ENCODE measurements around the gene FCHSD2. TPM values are rescaled to one million over a fixed set of nuclear protein-coding genes. Genes with fewer than 3 reads are reported as not detected.

FCHSD2 gene
- total RNA-seq, 1 experiment from 2014 or later = 7.1 TPM

GRCh38 chr11:72834905-72835304 lies 307.2 kb downstream of the FCHSD2 start:
- Histone ChIP-seq H3K4me3 (ENCODE audit: low read length) (no peak overlapping the region), H2AFZ (ENCODE audit: low read length) (no peak overlapping the region), H3K9me3 (ENCODE audit: low read length) (no peaks in the 10 kb centered on the region), H3K27me3 (ENCODE audit: low read length) (no peaks in the 10 kb centered on the region), H3K4me1 (ENCODE audit: insufficient read depth, low read length) (no peaks in the 10 kb centered on the region), H3K79me2 (ENCODE audit: low read length) (no peaks in the 10 kb centered on the region), H3K9me2 (replicated peaks; ENCODE audit: low read length) (no peaks in the 10 kb centered on the region), H3K27ac (ENCODE audit: low read length) (no peak overlapping the region), H3F3A (ENCODE audit: low read length, unreplicated experiment) (no peaks in the 10 kb centered on the region), H3K4me2 (ENCODE audit: low read length) (no peak overlapping the region), H4K20me1 (ENCODE audit: low read length) (no peaks in the 10 kb centered on the region), H3K36me3 (ENCODE audit: low read depth, low read length) (0 out of 2 replicates have a peak, but pooled peaks cover 9% of the 10 kb centered on the region), H3K9ac (ENCODE audit: low read length) (no peak overlapping the region)
- ATAC-seq = no peak
- BruUV-seq (replicated peaks) = no TSS peak
- ChIA-PET CTCF (no interaction called here), POLR2A (ENCODE audit: unreplicated experiment) (no interaction called here)
- intact Hi-C loops (cut with micrococcal nuclease) = no loop called here
- TF ChIP-seq CTCF (conservative IDR thresholded peaks at IDR 0.05; ENCODE audit: low read depth, low read length) (no peak), EZH2phosphoT487 (IDR thresholded peaks at IDR 0.05; ENCODE audit: borderline replicate concordance, low read length) (no peak), EZH2 (IDR thresholded peaks at IDR 0.05; ENCODE audit: low read length, unreplicated experiment) (no peak)
- DNase-seq = no peak

GRCh38 chr11:72833811-72834493 lies 308.2 kb downstream of the FCHSD2 start:
- no peaks in the 10 kb centered on the region for H3K4me1 ChIP-seq (ENCODE audit: insufficient read depth, low read length)
- 0 out of 2 replicates have a peak, but pooled peaks cover 9% of the 10 kb centered on the region for H3K36me3 ChIP-seq (ENCODE audit: low read depth, low read length)
- H3F3A ChIP-seq (ENCODE audit: low read length, unreplicated experiment) = no peaks in the 10 kb centered on the region
- no peak for TF ChIP-seq EZH2 (IDR thresholded peaks at IDR 0.05; ENCODE audit: low read length, unreplicated experiment)
- no peak for DNase-seq
- H2AFZ ChIP-seq (ENCODE audit: low read length) = no peak overlapping the region
- ChIA-PET POLR2A (ENCODE audit: unreplicated experiment) (no interaction called here), CTCF (no interaction called here)
- no peak for ATAC-seq
- no peaks in the 10 kb centered on the region for H3K27me3 ChIP-seq (ENCODE audit: low read length)
- H4K20me1 ChIP-seq (ENCODE audit: low read length) = no peaks in the 10 kb centered on the region
- no peak overlapping the region for H3K4me3 ChIP-seq (ENCODE audit: low read length)
- intact Hi-C loops (cut with micrococcal nuclease) = no loop called here
- no peaks in the 10 kb centered on the region for H3K9me3 ChIP-seq (ENCODE audit: low read length)
- H3K9ac ChIP-seq (ENCODE audit: low read length) = no peak overlapping the region
- BruUV-seq (replicated peaks) = no TSS peak
- no peaks in the 10 kb centered on the region for H3K79me2 ChIP-seq (ENCODE audit: low read length)
- no peak overlapping the region for H3K4me2 ChIP-seq (ENCODE audit: low read length)
- H3K27ac ChIP-seq (ENCODE audit: low read length) = no peak overlapping the region
- H3K9me2 ChIP-seq (replicated peaks; ENCODE audit: low read length) = no peaks in the 10 kb centered on the region

- H3K27me3 ChIP-seq (ENCODE audit: low read length) = no peaks in the 10 kb centered on the region
- H3K36me3 ChIP-seq (ENCODE audit: low read depth, low read length) = 0 out of 2 replicates have a peak, but pooled peaks cover 7% of the 10 kb centered on the region
- ChIA-PET CTCF (interaction anchor here (1.0 kb wide), 1 partner anchor 108 kb away, joined by 3 read pairs; no protein-coding TSS in a partner anchor), POLR2A (ENCODE audit: unreplicated experiment) (no interaction called here)
- ATAC-seq (no peak), DNase-seq (no peak)
- no peaks in the 10 kb centered on the region for H3F3A ChIP-seq (ENCODE audit: low read length, unreplicated experiment)
- no peaks in the 10 kb centered on the region for H3K9me3 ChIP-seq (ENCODE audit: low read length)
- no peak overlapping the region for H2AFZ ChIP-seq (ENCODE audit: low read length)
- no peak overlapping the region for H3K9ac ChIP-seq (ENCODE audit: low read length)
- no peak overlapping the region for H3K27ac ChIP-seq (ENCODE audit: low read length)
- intact Hi-C loops (cut with micrococcal nuclease) = no loop called here
- no peaks in the 10 kb centered on the region for H3K4me1 ChIP-seq (ENCODE audit: insufficient read depth, low read length)
- no peak overlapping the region for H3K4me2 ChIP-seq (ENCODE audit: low read length)
- BruUV-seq (replicated peaks) = no TSS peak
- TF ChIP-seq EZH2 (IDR thresholded peaks at IDR 0.05; ENCODE audit: low read length, unreplicated experiment) (no peak), EZH2phosphoT487 (IDR thresholded peaks at IDR 0.05; ENCODE audit: borderline replicate concordance, low read length) (no peak), CTCF (conservative IDR thresholded peaks at IDR 0.05; ENCODE audit: low read depth, low read length) (no peak)
- no peaks in the 10 kb centered on the region for H4K20me1 ChIP-seq (ENCODE audit: low read length)
- H3K4me3 ChIP-seq (ENCODE audit: low read length) = no peak overlapping the region
- H3K9me2 ChIP-seq (replicated peaks; ENCODE audit: low read length) = no peaks in the 10 kb centered on the region
- no peaks in the 10 kb centered on the region for H3K79me2 ChIP-seq (ENCODE audit: low read length)
Observed at GRCh38 chr11:72833083-72833733, 308.9 kb downstream of the FCHSD2 start.
